ENCODE measurements around the gene FRMD6. TPM values are rescaled to one million over a fixed set of nuclear protein-coding genes. Genes with fewer than 3 reads are reported as not detected.

FRMD6 gene
- total RNA-seq, 1 experiment from 2014 or later: 9.6 TPM

DNA sequence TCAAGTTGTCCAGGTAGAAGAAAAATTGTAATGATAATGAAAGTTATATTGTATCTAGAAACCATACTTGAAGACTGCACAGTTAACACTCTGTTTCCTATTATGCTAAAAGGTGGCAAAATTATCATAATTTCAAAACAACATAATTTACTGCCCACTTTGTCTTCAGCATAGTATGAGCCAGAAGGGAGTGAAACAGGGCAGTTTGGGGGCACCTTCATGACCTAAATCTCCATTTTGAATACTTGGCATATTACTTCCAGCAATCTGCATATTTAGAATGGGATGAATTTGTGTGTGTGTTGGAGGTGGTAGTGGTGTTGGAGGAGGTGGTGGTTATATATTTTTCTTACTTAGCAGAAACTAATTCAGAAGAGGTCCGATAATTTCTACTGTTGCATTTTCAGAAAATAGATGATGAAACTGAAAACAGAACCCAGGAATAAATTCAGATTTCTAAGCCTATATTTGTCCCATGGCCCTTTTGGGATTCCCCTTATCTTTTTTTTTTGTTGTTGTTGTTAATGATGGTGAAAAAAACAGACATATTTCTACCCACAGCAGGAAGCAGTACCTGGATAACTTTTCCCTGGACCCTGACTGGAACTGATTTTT, 26.6 kb upstream of the FRMD6 start:
- H2BK120ac ChIP-seq (ENCODE audit: low read depth, low read length, poor library complexity, severe bottlenecking): no peak overlapping the region
- TF ChIP-seq, protein P1, sequence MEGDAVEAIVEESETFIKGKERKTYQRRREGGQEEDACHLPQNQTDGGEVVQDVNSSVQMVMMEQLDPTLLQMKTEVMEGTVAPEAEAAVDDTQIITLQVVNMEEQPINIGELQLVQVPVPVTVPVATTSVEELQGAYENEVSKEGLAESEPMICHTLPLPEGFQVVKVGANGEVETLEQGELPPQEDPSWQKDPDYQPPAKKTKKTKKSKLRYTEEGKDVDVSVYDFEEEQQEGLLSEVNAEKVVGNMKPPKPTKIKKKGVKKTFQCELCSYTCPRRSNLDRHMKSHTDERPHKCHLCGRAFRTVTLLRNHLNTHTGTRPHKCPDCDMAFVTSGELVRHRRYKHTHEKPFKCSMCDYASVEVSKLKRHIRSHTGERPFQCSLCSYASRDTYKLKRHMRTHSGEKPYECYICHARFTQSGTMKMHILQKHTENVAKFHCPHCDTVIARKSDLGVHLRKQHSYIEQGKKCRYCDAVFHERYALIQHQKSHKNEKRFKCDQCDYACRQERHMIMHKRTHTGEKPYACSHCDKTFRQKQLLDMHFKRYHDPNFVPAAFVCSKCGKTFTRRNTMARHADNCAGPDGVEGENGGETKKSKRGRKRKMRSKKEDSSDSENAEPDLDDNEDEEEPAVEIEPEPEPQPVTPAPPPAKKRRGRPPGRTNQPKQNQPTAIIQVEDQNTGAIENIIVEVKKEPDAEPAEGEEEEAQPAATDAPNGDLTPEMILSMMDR (conservative IDR thresholded peaks at IDR 0.05): no peak
- no peak overlapping the region for H3K18ac ChIP-seq (ENCODE audit: insufficient read length, low read depth, low read length)
- no peak overlapping the region for H3K56ac ChIP-seq (ENCODE audit: insufficient read length, low read depth, low read length)
- no peaks in the 10 kb centered on the region for H3K27me3 Mint-ChIP-seq (ENCODE audit: low read depth)
- H4K5ac ChIP-seq (ENCODE audit: insufficient read length, low read depth, low read length): no peak overlapping the region
- no peak overlapping the region for H2BK20ac ChIP-seq (ENCODE audit: low read depth, low read length, poor library complexity, severe bottlenecking)
- no peaks in the 10 kb centered on the region for H4K20me1 ChIP-seq (ENCODE audit: control insufficient read depth, insufficient read depth, insufficient read length)
- H3K4me1 ChIP-seq (ENCODE audit: insufficient read depth, low read length): no peaks in the 10 kb centered on the region
- no peaks in the 10 kb centered on the region for H3K9me3 Mint-ChIP-seq
- H3K4me3 Mint-ChIP-seq: no peak overlapping the region
- no peak overlapping the region for H4K8ac ChIP-seq (replicated peaks; ENCODE audit: insufficient read length, low read depth, low read length)
- no peaks in the 10 kb centered on the region for H3K23me2 ChIP-seq (ENCODE audit: insufficient read length, low read depth, low read length, poor library complexity, severe bottlenecking)
- no peak overlapping the region for H4K91ac ChIP-seq (ENCODE audit: insufficient read length, low read depth, low read length)
- H2AFZ ChIP-seq (ENCODE audit: low read length): no peak overlapping the region
- no peaks in the 10 kb centered on the region for H3K9me3 ChIP-seq (ENCODE audit: control insufficient read depth, low read depth, low read length)
- H2AK5ac ChIP-seq (ENCODE audit: insufficient read length, low read length): no peak overlapping the region
- 0 out of 4 replicates have a peak, but pooled peaks cover 0 to 4% of the 10 kb centered on the region in 2 experiments for H3K4me1 Mint-ChIP-seq
- no peak overlapping the region for H3K27ac ChIP-seq (ENCODE audit: insufficient read length, low read depth, low read length)
- H3K4ac ChIP-seq (ENCODE audit: low read depth, low read length): no peak overlapping the region
- H2BK5ac ChIP-seq (ENCODE audit: insufficient read length, low read length): no peak overlapping the region
- no CpG with 5 or more reads among the region's 1 CpG for WGBS (ENCODE audit: extremely low coverage, insufficient read length, low lambda C conversion rate)
- DNase-seq: no peak
- H3K23ac ChIP-seq (ENCODE audit: insufficient read length, low read depth, low read length): no peak overlapping the region
- H3K27ac Mint-ChIP-seq: no peak overlapping the region
- no peak overlapping the region for H3T11ph ChIP-seq (ENCODE audit: low read length)
- no peak overlapping the region for H3K14ac ChIP-seq (ENCODE audit: insufficient read depth, low read length)
- no peak overlapping the region for H3K9ac ChIP-seq (ENCODE audit: extremely low read depth, insufficient read length, low read length)
- no peaks in the 10 kb centered on the region for H3K27me3 ChIP-seq (ENCODE audit: insufficient read depth, low read length)
- no peaks in the 10 kb centered on the region for H3K79me1 ChIP-seq (ENCODE audit: insufficient read depth, low read depth, low read length, poor library complexity, severe bottlenecking)
- no peak overlapping the region for H3K4me2 ChIP-seq (ENCODE audit: insufficient read depth, insufficient read length, low read length)
- H3K79me2 ChIP-seq (ENCODE audit: insufficient read depth, low read length): no peaks in the 10 kb centered on the region
- H2BK15ac ChIP-seq (ENCODE audit: low read depth, low read length): no peak overlapping the region
- no peak overlapping the region for H2BK12ac ChIP-seq (ENCODE audit: insufficient read length, low read depth, low read length)
- H3K36me3 Mint-ChIP-seq (ENCODE audit: insufficient read depth in 1 of 3, low read depth in 3 of 3): no peaks in the 10 kb centered on the region

All from H9 (cell line).